NCI-H82 treated with DMSO at 0.1 percent for 48 hours (cell line): ENCODE results near the gene CSHL1.

Experiments used
- DNase-seq: peaks from one replicate; lab custom pipeline; 2025; ENCODE audit not compliant: unreplicated experiment; lab: John Stamatoyannopoulos, UW

Gene CSHL1

GRCh38 chr17:63911041-63911635 is at the start of gene CSHL1:
TSS of gene CSHL1 (minus strand) at chr17:63911258. CDS start at chr17:63911196, 62 bp downstream.
- DNase-seq = no peak

GRCh38 chr17:63960430-63960829 is 49.4 kb upstream of the CSHL1 start:
- DNase-seq = no peak

DNA sequence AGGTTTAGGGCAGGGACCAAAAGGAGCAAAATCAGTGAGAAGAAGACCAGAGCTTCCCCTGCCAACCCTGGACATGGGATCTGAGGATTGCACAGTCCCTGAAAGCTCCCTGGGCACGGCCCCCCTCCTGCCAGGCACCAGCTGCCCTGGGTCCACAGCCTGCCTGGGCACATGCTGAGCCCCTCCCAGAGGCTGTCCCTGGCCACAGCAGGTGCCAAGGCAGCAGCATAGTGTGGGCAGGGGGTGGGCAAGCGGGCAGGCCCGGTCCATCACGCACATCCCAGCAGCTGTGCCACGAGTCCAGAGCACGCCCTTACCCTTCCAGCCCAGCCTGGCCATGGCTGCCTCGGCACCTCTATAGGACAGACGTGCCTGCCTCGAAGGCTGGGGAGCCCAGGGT is 48.9 kb upstream of the CSHL1 start:
- no peak for DNase-seq

GRCh38 chr17:63956296-63956920 is 45.4 kb upstream of the CSHL1 start:
- DNase-seq = no peak

GRCh38 chr17:63955791-63956190 is 44.7 kb upstream of the CSHL1 start:
- DNase-seq = no peak

- no peak for DNase-seq
Measured at GRCh38 chr17:63955232-63955631, 44.2 kb upstream of the CSHL1 start.

- DNase-seq = no peak
Measured at GRCh38 chr17:63954402-63955063, 43.5 kb upstream of the CSHL1 start.

DNA sequence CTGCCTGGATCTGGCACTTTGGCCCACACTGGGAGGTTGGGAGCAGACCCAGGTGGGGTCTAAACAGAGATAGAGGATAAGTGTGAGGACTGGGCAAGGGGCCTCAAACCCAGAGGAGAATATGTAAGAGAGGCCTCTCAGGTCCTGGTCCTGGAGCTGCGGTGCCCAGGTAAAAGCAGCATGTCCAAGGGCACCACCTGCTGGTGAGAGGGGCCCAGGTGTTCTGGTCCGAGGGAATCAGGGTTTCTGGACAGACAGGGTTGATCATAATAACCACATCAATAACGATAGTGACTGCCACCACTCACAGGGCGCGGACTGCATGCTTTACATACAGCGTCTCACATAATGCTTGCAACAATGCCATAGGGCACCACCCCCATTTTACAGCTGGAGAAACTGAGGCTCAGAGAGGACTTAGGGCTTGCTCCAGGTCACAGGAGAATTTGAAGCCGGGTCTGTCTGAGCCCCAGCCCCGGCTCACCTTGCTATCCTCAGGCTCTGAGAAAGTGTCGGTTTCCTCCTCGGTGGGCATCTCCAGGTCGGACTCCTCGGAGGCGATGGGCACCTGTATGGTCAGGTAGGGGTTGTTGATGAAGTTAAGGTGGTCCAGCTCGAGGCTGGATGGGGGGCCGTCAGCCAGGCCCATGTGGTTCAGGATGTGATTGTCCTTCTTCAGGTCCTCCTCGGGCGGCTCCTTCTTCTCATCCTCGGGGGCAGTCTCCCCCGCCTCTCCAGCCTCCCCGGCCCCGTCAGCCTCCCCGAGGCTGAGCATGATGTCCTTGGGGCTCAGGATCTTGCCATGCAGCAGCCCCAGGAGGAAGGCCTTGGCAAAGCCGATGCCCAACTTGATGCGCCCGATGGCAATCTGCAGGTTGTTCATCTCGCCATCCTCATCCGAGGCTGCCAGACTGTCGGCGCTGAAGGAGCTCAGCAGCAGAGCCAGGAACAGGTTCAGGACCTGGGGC is 40.2 kb upstream of the CSHL1 start:
- DNase-seq = no peak

DNA sequence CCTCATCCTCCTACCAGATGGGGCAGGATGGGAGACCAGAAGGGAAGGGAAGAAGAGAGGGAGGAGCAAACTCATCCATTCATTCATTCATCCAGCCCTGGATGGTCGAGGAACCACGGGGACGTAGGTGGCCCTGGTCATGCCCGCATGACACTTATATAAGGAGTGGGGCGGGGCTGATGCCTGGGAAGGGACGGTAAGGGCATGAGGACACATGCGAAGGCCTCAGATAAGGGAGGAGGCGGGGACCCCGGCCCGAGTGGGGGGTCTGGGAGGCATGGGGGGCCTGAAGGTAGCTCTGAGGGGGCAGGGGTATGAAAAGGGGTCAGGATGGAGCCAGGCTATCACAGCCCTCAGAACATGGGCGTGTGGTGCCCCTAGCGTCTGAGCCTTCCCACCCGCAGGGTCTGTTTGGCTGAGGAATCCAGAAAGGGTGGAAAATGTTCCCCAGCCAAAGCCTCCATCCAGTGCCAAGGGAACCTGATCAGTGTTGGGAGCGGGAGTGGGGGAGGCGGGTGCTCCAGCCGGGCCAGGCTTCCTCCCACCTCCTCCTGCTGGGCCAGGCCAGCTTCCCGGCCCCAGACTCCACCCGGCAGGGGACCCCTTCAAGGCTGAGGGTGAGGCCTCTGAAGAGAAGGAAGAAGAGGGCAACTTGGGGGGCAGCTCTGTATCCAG is 38.7 kb upstream of the CSHL1 start:
- no peak for DNase-seq

- no peak for DNase-seq
Measured at GRCh38 chr17:63948521-63948920, 37.5 kb upstream of the CSHL1 start.

GRCh38 chr17:63947711-63948330 is 36.8 kb upstream of the CSHL1 start:
- DNase-seq = no peak

DNA sequence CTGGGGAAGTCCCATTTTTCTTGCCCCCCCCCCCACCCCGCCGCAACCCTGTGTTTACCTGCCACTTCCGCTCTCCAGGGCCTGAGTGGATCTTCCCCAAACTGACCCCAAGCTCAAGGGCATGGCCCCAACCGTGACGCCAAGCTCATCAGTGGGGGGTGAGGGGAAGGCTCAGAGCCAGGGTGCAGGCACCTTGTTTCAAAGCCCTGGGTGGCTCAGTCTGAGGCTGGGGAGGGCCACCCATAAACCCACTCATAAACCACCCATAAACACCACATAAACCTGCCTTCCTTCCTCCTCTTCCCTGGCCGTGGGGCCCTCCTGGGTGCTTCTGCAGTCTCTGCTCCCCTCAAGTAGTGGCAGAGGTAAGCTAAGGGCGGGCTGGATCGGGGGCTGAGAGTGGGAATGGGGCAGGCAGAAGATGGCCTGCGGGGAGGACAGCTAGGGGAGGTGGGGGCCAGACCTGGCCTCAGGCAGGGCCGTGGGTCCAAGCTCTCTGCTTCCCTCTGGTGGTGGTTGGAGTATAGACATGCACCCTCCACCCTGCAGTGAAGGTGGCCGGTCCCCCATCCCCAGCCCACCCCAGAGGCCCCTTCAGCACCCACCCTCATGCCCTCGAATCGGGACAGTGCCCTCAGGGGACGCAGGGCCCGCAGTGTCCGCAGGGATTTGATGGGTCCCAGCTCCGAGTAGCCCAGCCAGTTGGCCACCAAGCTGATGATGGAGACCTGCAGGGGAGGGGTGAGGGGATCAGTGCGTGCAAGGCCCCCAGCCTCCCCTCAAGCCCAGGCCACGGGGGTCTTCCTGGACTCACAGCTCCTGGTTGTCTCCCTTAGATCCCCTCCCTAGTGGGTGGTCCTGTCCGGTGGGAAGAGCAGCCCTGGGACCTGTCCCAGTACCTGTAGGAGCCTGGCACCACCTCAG is 35.6 kb upstream of the CSHL1 start:
- peak; percentile 32 for DNase-seq

- DNase-seq = no peak
Measured at GRCh38 chr17:63945784-63946439, 34.9 kb upstream of the CSHL1 start.

DNA sequence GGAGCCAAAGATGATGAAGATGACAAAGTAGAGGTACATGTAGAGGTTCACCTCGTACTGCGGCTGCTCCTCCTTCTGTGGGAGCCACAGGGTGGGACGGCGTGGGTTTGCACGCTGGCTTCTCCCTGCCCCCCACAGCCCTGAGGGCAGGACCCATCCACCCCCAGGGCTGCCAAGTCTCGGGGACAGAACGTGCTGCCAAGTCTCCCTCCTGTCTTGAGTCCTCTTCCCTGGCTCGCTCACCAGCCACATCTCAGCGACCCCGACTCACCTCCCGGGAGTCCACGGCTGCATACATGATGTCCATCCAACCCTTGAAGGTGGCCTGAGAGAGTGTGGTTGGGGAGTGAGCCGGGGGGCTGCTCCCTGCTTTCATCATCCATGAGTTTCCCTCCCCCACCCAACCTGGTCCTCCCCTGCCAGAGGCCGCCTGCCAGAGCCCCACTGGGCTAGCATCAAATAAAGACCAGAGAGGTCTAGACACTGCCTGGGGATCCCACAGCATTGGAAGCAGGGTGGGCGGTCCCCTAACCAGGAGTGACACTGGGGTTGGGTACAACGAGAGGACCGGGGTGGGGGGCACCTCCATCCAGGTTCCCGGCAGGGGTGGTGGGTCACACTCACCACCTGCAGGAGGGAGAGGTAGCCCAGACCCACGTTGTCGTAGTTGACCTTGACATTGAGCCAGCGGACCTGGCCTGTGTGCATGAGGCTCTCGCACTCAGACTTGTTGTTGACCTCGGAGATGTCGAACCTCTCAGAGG is 33.9 kb upstream of the CSHL1 start:
- DNase-seq = no peak

- DNase-seq = no peak
Measured at GRCh38 chr17:63943745-63944144, 32.7 kb upstream of the CSHL1 start.

DNA sequence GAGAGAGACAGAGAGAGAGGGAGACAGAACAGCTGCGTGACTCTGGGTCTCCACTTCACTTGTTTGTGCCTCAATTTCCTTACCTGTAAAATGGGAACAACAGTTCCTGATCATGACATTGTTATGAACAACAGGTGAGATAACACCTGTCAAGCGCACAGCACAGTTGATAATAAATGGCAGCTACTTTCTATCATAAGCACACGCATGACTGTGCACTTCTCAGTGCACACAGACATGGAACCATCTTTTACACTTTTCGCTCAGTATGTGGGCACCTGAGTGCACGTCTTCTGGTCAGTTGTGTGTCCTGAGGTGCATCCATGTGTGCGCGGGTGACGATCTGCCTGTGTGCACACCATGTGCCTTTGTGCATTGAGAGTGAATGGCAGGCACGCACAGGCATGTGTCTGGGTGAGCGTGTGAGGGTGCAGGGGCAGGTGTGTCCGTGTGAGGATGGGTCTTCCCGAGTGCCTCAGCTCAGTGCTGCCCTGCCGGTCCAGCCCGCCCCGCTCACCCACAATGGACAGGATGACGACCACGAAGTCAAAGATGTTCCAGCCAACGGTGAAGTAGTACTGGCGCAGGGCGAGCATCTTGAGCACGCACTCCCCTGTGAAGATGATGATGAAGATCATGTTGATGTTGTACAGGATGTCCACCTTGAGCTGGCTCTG is 31.4 kb upstream of the CSHL1 start:
- no peak for DNase-seq

DNA sequence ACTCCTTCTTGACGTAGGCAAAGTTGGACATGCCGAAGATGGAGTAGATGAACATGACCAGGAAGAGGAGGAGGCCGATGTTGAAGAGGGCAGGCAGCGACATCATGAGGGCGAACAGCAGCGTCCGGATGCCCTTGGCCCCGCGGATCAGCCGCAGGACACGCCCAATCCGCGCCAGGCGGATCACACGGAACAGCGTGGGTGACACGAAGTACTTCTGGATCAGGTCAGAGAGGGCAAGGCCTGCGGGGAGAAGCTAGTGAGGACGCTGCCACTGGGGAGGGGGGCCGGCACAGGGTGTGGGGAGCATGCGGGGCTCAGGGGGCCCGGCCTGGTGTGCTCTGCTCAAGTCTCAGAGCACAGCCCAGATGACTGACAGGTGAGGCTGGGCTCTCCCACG is 30.7 kb upstream of the CSHL1 start:
- DNase-seq = no peak

DNA sequence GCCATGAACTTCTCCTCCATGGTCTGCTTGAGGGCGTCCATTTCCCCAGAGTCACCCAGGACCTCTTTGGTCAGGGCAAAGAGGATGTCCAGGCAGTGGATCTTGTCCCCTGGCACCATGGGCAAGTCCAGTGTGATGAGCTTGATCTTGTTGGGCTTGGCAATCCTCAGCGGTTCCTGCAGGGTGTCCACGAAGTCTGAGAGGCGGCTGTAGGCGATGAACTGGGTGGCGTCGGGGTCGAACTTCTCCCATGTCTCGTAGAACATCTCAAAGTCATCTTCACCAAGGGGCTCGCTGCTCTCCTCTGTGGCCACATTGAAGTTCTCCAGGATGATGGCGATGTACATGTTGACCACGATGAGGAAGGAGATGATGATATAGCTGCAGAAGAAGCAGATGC is 30.1 kb upstream of the CSHL1 start:
- DNase-seq = no peak
